GM15510 (cell line): ENCODE data around the gene MYO1A.

Source experiments
- POLR2A ChIP-seq: IDR thresholded peaks from 3 replicates; pipeline ENCODE4 v1.6.1; 2011; ENCODE audit warnings: borderline replicate concordance; ENCODE audit not compliant: insufficient read length; ENCODE audit errors: extremely low read depth

Gene MYO1A

GRCh38 chr12:57063991-57064685 is 14.2 kb upstream of the MYO1A start:
- TF ChIP-seq POLR2A, result no peak

GRCh38 chr12:57058454-57058853 is 8.5 kb upstream of the MYO1A start:
- TF ChIP-seq POLR2A, result no peak

GRCh38 chr12:57057067-57057751 is 7.3 kb upstream of the MYO1A start:
- no peak for TF ChIP-seq POLR2A

GRCh38 chr12:57055824-57056223 is 5.9 kb upstream of the MYO1A start:
- no peak for TF ChIP-seq POLR2A

GRCh38 chr12:57051011-57051410 is 1.1 kb upstream of the MYO1A start:
- TF ChIP-seq POLR2A, result no peak

- TF ChIP-seq POLR2A, result no peak
Observed at GRCh38 chr12:57049119-57049446, 846 bp downstream of the MYO1A start.

GRCh38 chr12:57048423-57049118 is 1.4 kb downstream of the MYO1A start:
- TF ChIP-seq POLR2A, result no peak

- TF ChIP-seq POLR2A, result no peak
Observed at GRCh38 chr12:57047981-57048380, 1.9 kb downstream of the MYO1A start.

GRCh38 chr12:57046947-57047890 is 2.7 kb downstream of the MYO1A start:
- TF ChIP-seq POLR2A, result no peak

GRCh38 chr12:57046086-57046791 is 3.7 kb downstream of the MYO1A start:
- no peak for TF ChIP-seq POLR2A

- no peak for TF ChIP-seq POLR2A
Observed at GRCh38 chr12:57044889-57045288, 5.0 kb downstream of the MYO1A start.

- TF ChIP-seq POLR2A, result no peak
Observed at GRCh38 chr12:57044468-57044867, 5.5 kb downstream of the MYO1A start.

- TF ChIP-seq POLR2A, result no peak
Observed at GRCh38 chr12:57042695-57043094, 7.2 kb downstream of the MYO1A start.

GRCh38 chr12:57040750-57041149 is 9.2 kb downstream of the MYO1A start:
- no peak for TF ChIP-seq POLR2A
